CD14-positive monocyte (primary cell): ENCODE measurements around the gene SLC12A2. TPM values are rescaled to one million over a fixed set of nuclear protein-coding genes. Genes with fewer than 3 reads are reported as not detected.

Experiments used
- DNase-seq, 3 donors: peaks; one replicate each; pipeline ENCODE4 v3.0.0-alpha.2; 2011 to 2022
- H2AFZ ChIP-seq: 2 replicates; pipeline ENCODE4 v1.6.0; 2012; ENCODE audit warnings: mild to moderate bottlenecking, low read depth, low read length, inconsistent platforms; ENCODE audit not compliant: insufficient read depth, poor library complexity, severe bottlenecking
- H3K27ac ChIP-seq, 2 donors: 1 replicate in 1 of 2; 2 replicates in 1 of 2; pipeline ENCODE4 v1.5.1; 2012 to 2013; ENCODE audit warnings: low read length in 2 of 2, control low read depth in 1 of 2, inconsistent platforms in 1 of 2, low read depth in 1 of 2, mild to moderate bottlenecking in 1 of 2
- H3K27me3 ChIP-seq, 2 donors: one replicate each; pipeline versions ENCODE4 v1.6.0 to v1.6.1; 2011 to 2013; ENCODE audit warnings: low read length in 2 of 2; ENCODE audit not compliant: control insufficient read depth in 2 of 2, insufficient read depth in 2 of 2
- H3K36me3 ChIP-seq, 2 donors: replicated peaks in 1 of 2; 1 replicate in 1 of 2; 2 replicates in 1 of 2; pipeline versions ENCODE4 v1.5.1 to v1.6.1; 2012 to 2013; ENCODE audit warnings: low read length in 2 of 2, control low read depth in 1 of 2, inconsistent platforms in 1 of 2, mild to moderate bottlenecking in 1 of 2; ENCODE audit not compliant: insufficient read depth in 2 of 2, control insufficient read depth in 1 of 2
- H3K4me1 ChIP-seq, 2 donors: 1 replicate in 1 of 2; 2 replicates in 1 of 2; pipeline versions ENCODE4 v1.5.1 to v1.6.1; 2012 to 2013; ENCODE audit warnings: low read length in 2 of 2, control low read depth in 1 of 2, inconsistent platforms in 1 of 2, mild to moderate bottlenecking in 1 of 2, moderate library complexity in 1 of 2; ENCODE audit not compliant: insufficient read depth in 2 of 2, control insufficient read depth in 1 of 2
- H3K4me2 ChIP-seq: replicated peaks from 2 replicates; pipeline ENCODE3; 2012; ENCODE audit warnings: low read length, moderate library complexity, mild to moderate bottlenecking; ENCODE audit not compliant: poor library complexity, severe bottlenecking; ENCODE audit errors: extremely low read depth
- H3K4me3 ChIP-seq, 3 experiments: fragments of 200-600 bp in 1 of 3; sonication (generic) in 1 of 3; replicated peaks in 1 of 3; 1 replicate in 2 of 3; 2 replicates in 1 of 3; pipeline ENCODE4 v1.5.1; 2011 to 2013; ENCODE audit warnings: low read length in 3 of 3, mild to moderate bottlenecking in 3 of 3, control low read depth in 2 of 3, low read depth in 2 of 3, inconsistent platforms in 1 of 3, moderate library complexity in 1 of 3
- H3K79me2 ChIP-seq: 2 replicates; pipeline ENCODE4 v1.6.0; 2012; ENCODE audit warnings: mild to moderate bottlenecking, control low read depth, inconsistent platforms, low read length, moderate library complexity; ENCODE audit not compliant: insufficient read depth
- H3K9ac ChIP-seq: 2 replicates; pipeline ENCODE4 v1.6.0; 2017; ENCODE audit warnings: low read length, mild to moderate bottlenecking; ENCODE audit not compliant: insufficient read depth, poor library complexity, severe bottlenecking
- H3K9me3 ChIP-seq, 2 donors: replicated peaks in 1 of 2; 1 replicate in 1 of 2; 2 replicates in 1 of 2; pipeline versions ENCODE4 v1.5.1 to v1.6.1; 2012 to 2013; ENCODE audit warnings: low read length in 2 of 2, control low read depth in 1 of 2; ENCODE audit not compliant: control insufficient read depth in 1 of 2, insufficient read depth in 1 of 2
- H4K20me1 ChIP-seq: 2 replicates; pipeline ENCODE4 v1.6.0; 2012; ENCODE audit warnings: mild to moderate bottlenecking, low read length, control low read depth, moderate library complexity; ENCODE audit not compliant: insufficient read depth
- H3K27ac Mint-ChIP-seq, 7 donors: one replicate each; pipeline ENCODE4 v1.8.0; 2020; ENCODE audit warnings: mild to moderate bottlenecking in 7 of 7, mixed read lengths in 7 of 7, moderate library complexity in 6 of 7, inconsistent platforms in 2 of 7
- H3K27me3 Mint-ChIP-seq, 3 donors: one replicate each; pipeline ENCODE4 v1.8.0; 2021 to 2022; ENCODE audit warnings: low read depth in 3 of 3, mild to moderate bottlenecking in 3 of 3, mixed read lengths in 3 of 3, moderate library complexity in 3 of 3, inconsistent platforms in 1 of 3
- H3K36me3 Mint-ChIP-seq, 2 donors: one replicate each; pipeline ENCODE4 v1.8.0; 2020; ENCODE audit warnings: mixed read lengths in 2 of 2, inconsistent platforms in 1 of 2, mild to moderate bottlenecking in 1 of 2
- H3K4me1 Mint-ChIP-seq: one replicate; pipeline ENCODE4 v1.8.0; 2020; ENCODE audit warnings: mild to moderate bottlenecking, mixed read lengths
- H3K4me3 Mint-ChIP-seq, 2 donors: one replicate each; pipeline ENCODE4 v1.8.0; 2020; ENCODE audit warnings: mild to moderate bottlenecking in 2 of 2, mixed read lengths in 2 of 2, moderate library complexity in 1 of 2
- H3K9me3 Mint-ChIP-seq, 7 donors: one replicate each; pipeline ENCODE4 v1.8.0; 2020 to 2022; ENCODE audit warnings: mixed read lengths in 7 of 7, mild to moderate bottlenecking in 6 of 7, moderate library complexity in 6 of 7, inconsistent platforms in 2 of 7
- CTCF ChIP-seq: fragments of 200-600 bp; IDR thresholded peaks from one replicate; pipeline ENCODE4 v1.8.0; 2022; ENCODE audit warnings: antibody characterized with exemption, mild to moderate bottlenecking
- WGBS: methylation state at CpG from one replicate; pipeline ENCODE4 v1.1.5; 2013; ENCODE audit warnings: missing lambda C conversion rate; ENCODE audit not compliant: insufficient coverage; 5-methylcytosine and 5-hydroxymethylcytosine counted together
- intact Hi-C, 2 donors: fragments of 100-400 bp; cut with micrococcal nuclease; formaldehyde crosslinking; loops; one replicate each; pipeline versions ENCODE4 v1.15.0 to v1.15.1; 2023
- polyA plus RNA-seq, 3 donors: library from polyadenylated mRNA; depleted of rRNA in 1 of 3; unstranded in 2 of 3; stranded (reverse) in 1 of 3; fragments of 300-500 nt in 2 of 3; fragments of >200 nt in 1 of 3; fragmentation: Illumina TruSeq in 2 of 3; gene quantifications; 1 replicate in 2 of 3; 2 replicates in 1 of 3; pipeline ENCODE4 v1.2.3, GENCODE V29; 2012 to 2021

The SLC12A2 gene
- polyA plus RNA-seq, 3 donors: 1.0 to 1.2 (median 1.0) TPM

- Histone ChIP-seq H3K9ac (no peak overlapping the region), H3K9me3 (peaks cover 0 to 3% of the 10 kb centered on the region in 2 donors), H2AFZ (no peak overlapping the region), H3K4me3 (no peak overlapping the region), H3K27me3 (no peaks in the 10 kb centered on the region), H3K79me2 (no peaks in the 10 kb centered on the region), H4K20me1 (no peaks in the 10 kb centered on the region), H3K4me1 (no peaks in the 10 kb centered on the region), H3K27ac (no peak overlapping the region), H3K4me2 (no peak overlapping the region), H3K36me3 (peaks cover 0 to 5% of the 10 kb centered on the region in 2 donors)
- no peak overlapping the region for H3K4me3 Mint-ChIP-seq
- peaks cover 5 to 8% of the 10 kb centered on the region in 2 donors for H3K36me3 Mint-ChIP-seq
- peaks cover 6 to 16% (median 7%) of the 10 kb centered on the region in 7 donors for H3K9me3 Mint-ChIP-seq
- whole genome bisulfite sequencing: 100% methylated on average over 2 of the region's 3 CpGs
- TF ChIP-seq CTCF: no peak
- H3K27ac Mint-ChIP-seq: no peak overlapping the region
- H3K27me3 Mint-ChIP-seq: no peaks in the 10 kb centered on the region
- H3K4me1 Mint-ChIP-seq: no peaks in the 10 kb centered on the region
- DNase-seq: no peak
- intact Hi-C loops: no loop called here
These were observed 30.1 kb upstream of the SLC12A2 start for GRCh38 chr5:128053291-128053954.

GRCh38 chr5:128060644-128061385, 22.8 kb upstream of the SLC12A2 start:
- intact Hi-C loops: no loop called here
- H3K9me3 Mint-ChIP-seq: no peaks in the 10 kb centered on the region
- no peaks in the 10 kb centered on the region for H3K79me2 ChIP-seq

More at GRCh38 chr5:128060644-128061385, 22.8 kb upstream of the SLC12A2 start:
- no peak overlapping the region for H3K27ac Mint-ChIP-seq
- Histone ChIP-seq H3K4me1 (no peaks in the 10 kb centered on the region), H3K27me3 (no peaks in the 10 kb centered on the region), H2AFZ (no peak overlapping the region), H3K9ac (no peak overlapping the region), H3K27ac (no peak overlapping the region), H4K20me1 (no peaks in the 10 kb centered on the region), H3K36me3 (no peaks in the 10 kb centered on the region), H3K4me2 (no peak overlapping the region), H3K4me3 (no peak overlapping the region), H3K9me3 (no peaks in the 10 kb centered on the region)
- no peaks in the 10 kb centered on the region for H3K27me3 Mint-ChIP-seq
- no CpG with 5 or more reads among the region's 1 CpG for WGBS
- DNase-seq: no peak
- TF ChIP-seq CTCF: no peak
- H3K4me3 Mint-ChIP-seq: no peak overlapping the region
- no peaks in the 10 kb centered on the region for H3K36me3 Mint-ChIP-seq
- no peaks in the 10 kb centered on the region for H3K4me1 Mint-ChIP-seq
